Measurements from ENCODE around the gene UBE2E1. TPM values are rescaled to one million over a fixed set of nuclear protein-coding genes. Genes with fewer than 3 reads are reported as not detected.
"Not testable (repeated sequence)": the region's sequence is repeated elsewhere in the genome, so short reads cannot be mapped to it uniquely, and the experiment has no call there.

UBE2E1 gene
- total RNA-seq, 2 experiments from 2014 or later, result 55.6 to 58.5 TPM

DNA sequence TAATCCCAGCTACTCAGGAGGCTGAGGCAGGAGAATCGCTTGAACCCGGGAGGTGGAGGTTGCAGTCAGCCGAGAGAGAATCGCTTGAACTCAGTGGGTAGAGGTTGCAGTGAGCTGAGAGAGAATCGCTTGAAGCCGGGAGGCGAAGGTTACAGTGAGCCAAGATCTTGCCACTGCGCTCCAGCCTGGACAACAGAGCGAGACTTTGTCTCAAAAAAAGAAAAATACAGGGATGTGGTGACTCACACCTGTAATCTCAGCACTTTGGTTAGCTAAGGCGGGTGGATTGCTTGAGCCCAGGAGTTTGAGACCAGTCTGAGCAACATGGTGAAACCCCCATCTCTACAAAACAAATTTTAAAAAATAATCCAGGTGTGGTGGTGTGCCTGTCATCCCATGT lies 26.8 kb downstream of the UBE2E1 start:
- H3K4me3 Mint-ChIP-seq, result no peak overlapping the region
- ATAC-seq, result no peak
- H3K4me1 Mint-ChIP-seq, result peaks cover 33% of the 10 kb centered on the region
- CTCF ChIA-PET, result interaction anchor here (0.6 kb wide), 1 partner anchor 330 kb away, joined by 3 read pairs; no protein-coding TSS in a partner anchor
- H3K27me3 Mint-ChIP-seq, result no peaks in the 10 kb centered on the region
- peaks cover 9% of the 10 kb centered on the region for H3K36me3 Mint-ChIP-seq
- no peak for DNase-seq
- H3K27ac Mint-ChIP-seq, result no peak overlapping the region
- no peaks in the 10 kb centered on the region for H3K9me3 Mint-ChIP-seq (ENCODE audit: low read depth)

GRCh38 chr3:23834082-23834870 lies 28.5 kb downstream of the UBE2E1 start:
- no peak for ATAC-seq
- Mint-ChIP-seq H3K27me3 (no peaks in the 10 kb centered on the region), H3K36me3 (peaks cover 7% of the 10 kb centered on the region), H3K4me3 (no peak overlapping the region), H3K4me1 (peaks cover 31% of the 10 kb centered on the region), H3K27ac (no peak overlapping the region), H3K9me3 (ENCODE audit: low read depth) (no peaks in the 10 kb centered on the region)
- DNase-seq, result no peak
- CTCF ChIA-PET, result interaction anchor here (0.8 kb wide), 1 partner anchor 26 kb away, joined by 3 read pairs; no protein-coding TSS in a partner anchor

GRCh38 chr3:23835087-23835486 lies 29.3 kb downstream of the UBE2E1 start:
- H3K4me1 Mint-ChIP-seq, result peaks cover 23% of the 10 kb centered on the region
- DNase-seq (no peak), ATAC-seq (no peak)
- H3K27ac Mint-ChIP-seq, result no peak overlapping the region
- no peak overlapping the region for H3K4me3 Mint-ChIP-seq
- no peaks in the 10 kb centered on the region for H3K27me3 Mint-ChIP-seq
- peaks cover 6% of the 10 kb centered on the region for H3K36me3 Mint-ChIP-seq
- CTCF ChIA-PET, result no interaction called here
- H3K9me3 Mint-ChIP-seq (ENCODE audit: low read depth), result no peaks in the 10 kb centered on the region

DNA sequence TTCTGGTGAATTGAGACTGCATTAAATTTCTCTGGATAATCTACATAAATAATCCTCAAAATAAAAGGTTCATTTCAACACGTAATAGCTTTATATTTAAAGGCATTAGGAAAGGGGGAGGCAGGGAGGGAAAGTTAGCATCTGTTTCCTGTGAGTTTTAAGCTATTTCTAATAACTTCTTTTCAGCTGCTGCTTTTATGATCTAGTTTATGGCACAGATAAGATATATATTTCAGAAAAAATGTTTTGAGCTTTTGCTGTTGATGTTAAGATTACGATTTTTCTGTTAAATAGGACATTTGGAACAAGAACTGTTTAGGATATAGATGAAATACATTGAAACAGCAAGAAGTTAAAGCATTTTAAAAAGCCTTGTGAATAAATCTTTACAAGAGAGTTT lies 30.0 kb downstream of the UBE2E1 start:
- Mint-ChIP-seq H3K36me3 (peaks cover 2% of the 10 kb centered on the region), H3K4me1 (peaks cover 16% of the 10 kb centered on the region), H3K27me3 (no peaks in the 10 kb centered on the region), H3K4me3 (no peak overlapping the region), H3K9me3 (ENCODE audit: low read depth) (no peaks in the 10 kb centered on the region), H3K27ac (no peak overlapping the region)
- CTCF ChIA-PET, result interaction anchor here (2.3 kb wide), 1 partner anchor 9 kb away, joined by 7 read pairs; no protein-coding TSS in a partner anchor
- no peak for ATAC-seq
- no peak for DNase-seq

DNA sequence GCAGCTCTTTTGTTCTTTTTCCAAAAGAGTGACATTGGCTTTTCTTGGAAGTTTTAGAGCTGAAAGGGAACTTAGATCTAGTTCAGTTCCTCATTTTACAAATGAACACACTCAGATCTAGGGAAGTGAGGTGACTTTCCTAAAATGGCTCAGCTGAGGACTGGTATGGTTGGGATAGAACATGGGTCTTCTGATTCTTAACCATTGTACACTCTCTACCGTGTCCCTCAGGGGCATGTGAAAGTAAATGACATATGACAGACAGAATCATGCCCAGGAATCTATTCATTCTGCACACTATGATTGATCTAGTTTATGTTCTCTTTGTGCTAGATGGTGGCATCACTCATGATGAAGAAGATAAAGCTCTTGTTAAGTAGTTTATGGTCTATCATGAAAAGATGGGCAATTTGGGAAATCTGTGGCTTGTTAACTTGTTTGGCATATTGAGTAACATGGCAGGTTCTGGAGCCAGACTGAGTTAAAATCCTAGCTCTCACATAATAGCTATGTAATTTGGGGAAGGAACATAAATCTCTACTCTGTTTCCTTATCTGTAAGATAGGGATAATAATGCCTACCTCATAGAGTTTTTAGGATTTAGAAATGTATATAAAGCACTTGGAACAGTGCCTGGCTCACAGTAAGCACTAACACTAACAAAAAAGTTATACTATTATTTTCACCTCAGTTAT lies 30.9 kb downstream of the UBE2E1 start:
- Mint-ChIP-seq H3K4me1 (peaks cover 12% of the 10 kb centered on the region), H3K27me3 (no peaks in the 10 kb centered on the region), H3K9me3 (ENCODE audit: low read depth) (no peaks in the 10 kb centered on the region), H3K36me3 (peaks cover 2% of the 10 kb centered on the region), H3K27ac (no peak overlapping the region), H3K4me3 (no peak overlapping the region)
- CTCF ChIA-PET, result interaction anchor here (1.4 to 2.3 kb wide), 2 partner anchors 10 to 19 kb away, joined by 4 to 7 read pairs; no protein-coding TSS in a partner anchor
- ATAC-seq (no peak), DNase-seq (no peak)

- no peak for DNase-seq
- Mint-ChIP-seq H3K27ac (no peak overlapping the region), H3K4me3 (no peak overlapping the region), H3K27me3 (no peaks in the 10 kb centered on the region), H3K9me3 (ENCODE audit: low read depth) (no peaks in the 10 kb centered on the region), H3K36me3 (peaks cover 4% of the 10 kb centered on the region), H3K4me1 (peaks cover 12% of the 10 kb centered on the region)
- ATAC-seq, result no peak
- CTCF ChIA-PET, result interaction anchor here (1.4 to 2.3 kb wide), 2 partner anchors 10 to 19 kb away, joined by 4 to 7 read pairs; no protein-coding TSS in a partner anchor
These were observed 31.5 kb downstream of the UBE2E1 start for GRCh38 chr3:23837286-23837685.

DNA sequence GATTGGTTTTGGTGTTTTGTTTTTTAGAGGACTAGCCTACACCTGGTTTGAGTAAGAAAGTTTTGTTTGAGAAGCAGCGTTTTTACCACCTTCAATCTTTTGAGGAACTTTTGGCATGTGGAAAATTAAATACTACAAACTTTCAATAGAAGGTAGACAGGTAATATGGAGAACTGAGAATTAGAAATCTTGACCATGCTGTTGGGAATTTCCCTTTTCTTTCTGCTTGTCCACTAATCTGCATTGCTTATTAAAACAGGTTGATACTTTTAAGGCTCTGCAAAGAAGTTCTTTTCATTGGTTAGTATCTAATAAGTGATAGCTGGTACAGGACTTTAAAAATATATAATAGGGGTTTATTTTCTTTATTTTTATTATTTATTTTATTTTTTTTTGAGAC lies 31.9 kb downstream of the UBE2E1 start:
- Mint-ChIP-seq H3K4me1 (peaks cover 12% of the 10 kb centered on the region), H3K27me3 (no peaks in the 10 kb centered on the region), H3K36me3 (peaks cover 4% of the 10 kb centered on the region), H3K4me3 (no peak overlapping the region), H3K9me3 (ENCODE audit: low read depth) (no peaks in the 10 kb centered on the region), H3K27ac (no peak overlapping the region)
- CTCF ChIA-PET, result interaction anchor here (1.4 to 2.3 kb wide), 2 partner anchors 11 to 18 kb away, joined by 4 to 7 read pairs; no protein-coding TSS in a partner anchor
- ATAC-seq, result no peak
- DNase-seq, result no peak

- H3K9me3 Mint-ChIP-seq (ENCODE audit: low read depth), result no peaks in the 10 kb centered on the region
- no peak overlapping the region for H3K27ac Mint-ChIP-seq
- CTCF ChIA-PET, result no interaction called here
- no peak overlapping the region for H3K4me3 Mint-ChIP-seq
- peaks cover 3% of the 10 kb centered on the region for H3K36me3 Mint-ChIP-seq
- H3K27me3 Mint-ChIP-seq, result no peaks in the 10 kb centered on the region
- no peak for DNase-seq
- peaks cover 13% of the 10 kb centered on the region for H3K4me1 Mint-ChIP-seq
- no peak for ATAC-seq
These were observed 34.8 kb downstream of the UBE2E1 start for GRCh38 chr3:23840521-23840920.

DNA sequence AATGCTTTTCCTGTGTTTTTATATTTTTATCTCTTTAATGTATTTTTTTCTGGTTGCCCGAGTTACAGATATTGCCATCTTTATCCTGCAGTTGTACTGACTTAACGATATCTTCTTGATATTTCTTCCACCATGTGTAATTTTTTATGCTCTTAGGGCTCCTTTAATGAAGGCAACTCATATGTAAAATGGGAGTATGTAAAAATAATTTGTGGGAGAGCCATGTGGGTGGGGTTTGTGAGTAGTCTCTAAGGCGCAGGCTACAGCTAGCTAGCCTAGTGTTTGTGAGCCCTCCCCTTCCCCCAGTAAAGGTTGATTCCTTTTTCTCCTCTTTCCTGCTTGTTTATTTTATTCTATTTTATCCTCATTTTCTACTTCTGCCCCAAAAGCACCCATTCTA lies 38.1 kb downstream of the UBE2E1 start:
- Mint-ChIP-seq H3K9me3 (ENCODE audit: low read depth) (no peaks in the 10 kb centered on the region), H3K4me3 (no peak overlapping the region), H3K27ac (no peak overlapping the region), H3K27me3 (no peaks in the 10 kb centered on the region), H3K4me1 (peaks cover 7% of the 10 kb centered on the region), H3K36me3 (peaks cover 5% of the 10 kb centered on the region)
- no peak for ATAC-seq
- DNase-seq, result no peak
- CTCF ChIA-PET, result no interaction called here

GRCh38 chr3:23845326-23846216 lies 39.8 kb downstream of the UBE2E1 start:
- Mint-ChIP-seq H3K4me3 (no peak overlapping the region), H3K27ac (no peak overlapping the region), H3K4me1 (peaks cover 7% of the 10 kb centered on the region), H3K9me3 (ENCODE audit: low read depth) (no peaks in the 10 kb centered on the region), H3K27me3 (no peaks in the 10 kb centered on the region), H3K36me3 (peaks cover 10% of the 10 kb centered on the region)
- CTCF ChIA-PET, result no interaction called here
- DNase-seq (no peak), ATAC-seq (no peak)

DNA sequence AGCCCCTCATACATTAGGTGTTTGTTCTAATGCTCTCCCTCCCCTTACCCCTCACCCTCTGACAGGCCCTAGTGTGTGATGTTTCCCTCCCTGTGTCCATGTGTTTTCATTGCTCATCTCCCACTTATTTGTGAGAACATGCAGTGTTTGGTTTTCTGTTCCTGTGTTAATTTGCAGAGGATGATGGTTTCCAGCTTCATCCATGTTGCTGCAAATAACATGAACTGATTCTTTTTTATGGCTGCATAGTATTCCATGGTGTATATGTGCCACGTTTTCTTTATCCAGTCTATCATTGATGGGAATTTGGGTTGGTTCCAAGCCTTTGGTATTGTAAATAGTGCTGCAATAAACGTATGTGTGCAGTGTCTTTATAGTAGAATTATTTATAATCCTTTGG lies 43.7 kb downstream of the UBE2E1 start:
- not testable (repeated sequence) for H3K4me1 Mint-ChIP-seq, H3K27me3 Mint-ChIP-seq

GRCh38 chr3:23856286-23856685 lies 50.5 kb downstream of the UBE2E1 start:
- Mint-ChIP-seq H3K36me3 (peaks cover 18% of the 10 kb centered on the region), H3K4me3 (no peak overlapping the region), H3K27me3 (no peaks in the 10 kb centered on the region), H3K27ac (no peak overlapping the region), H3K9me3 (ENCODE audit: low read depth) (no peaks in the 10 kb centered on the region), H3K4me1 (peaks cover 17% of the 10 kb centered on the region)
- ATAC-seq (no peak), DNase-seq (no peak)
- CTCF ChIA-PET, result interaction anchor here (0.7 kb wide), 1 partner anchor 19 kb away, joined by 4 read pairs; no protein-coding TSS in a partner anchor

More for the DNA sequence above, 43.7 kb downstream of the UBE2E1 start:
- DNase-seq; H3K27ac Mint-ChIP-seq; H3K4me3 Mint-ChIP-seq; CTCF ChIA-PET; H3K9me3 Mint-ChIP-seq (ENCODE audit: low read depth); ATAC-seq: not testable (repeated sequence)
- peaks cover 26% of the 10 kb centered on the region for H3K36me3 Mint-ChIP-seq
